KMS-11 (cell line): ENCODE data around the gene SMCO2.

Experiments used
- H2AFZ ChIP-seq: fragments of 200-600 bp; sonication (generic); 2 replicates; pipeline ENCODE4 v1.6.1; 2016; ENCODE audit warnings: antibody characterized with exemption, mixed run types, low read depth
- H3K27ac ChIP-seq: fragments of 200-600 bp; sonication (generic); 2 replicates; pipeline ENCODE4 v1.6.1; 2016; ENCODE audit warnings: mild to moderate bottlenecking, mixed run types
- H3K27me3 ChIP-seq: fragments of 200-600 bp; sonication (generic); 2 replicates; pipeline ENCODE4 v1.6.1; 2017; ENCODE audit warnings: mild to moderate bottlenecking, low read depth, mixed run types, moderate library complexity; ENCODE audit not compliant: insufficient read depth
- H3K36me3 ChIP-seq: fragments of 200-600 bp; sonication (generic); 2 replicates; pipeline ENCODE4 v1.6.1; 2017; ENCODE audit warnings: mild to moderate bottlenecking, mixed run types; ENCODE audit not compliant: insufficient read depth
- H3K4me1 ChIP-seq: fragments of 200-600 bp; sonication (generic); 2 replicates; pipeline ENCODE4 v1.6.1; 2016; ENCODE audit warnings: mild to moderate bottlenecking, low read depth, mixed run types; ENCODE audit not compliant: poor library complexity, severe bottlenecking
- H3K4me2 ChIP-seq: fragments of 200-600 bp; sonication (generic); 2 replicates; pipeline ENCODE4 v1.7.0; 2016; ENCODE audit warnings: mild to moderate bottlenecking, mixed run types
- H3K4me3 ChIP-seq: fragments of 200-600 bp; sonication (generic); IDR thresholded peaks from 2 replicates; pipeline ENCODE4 v1.6.1; 2017; ENCODE audit warnings: low read depth, low read length, mixed read lengths; ENCODE audit not compliant: insufficient read depth
- H3K79me2 ChIP-seq: fragments of 200-600 bp; sonication (generic); 2 replicates; pipeline ENCODE4 v1.6.1; 2016; ENCODE audit warnings: low read depth, mixed run types; ENCODE audit not compliant: insufficient read depth
- H3K9ac ChIP-seq: fragments of 200-600 bp; sonication (generic); 2 replicates; pipeline ENCODE4 v1.6.1; 2016; ENCODE audit warnings: mild to moderate bottlenecking, mixed run types
- H4K20me1 ChIP-seq: fragments of 200-600 bp; sonication (generic); 2 replicates; pipeline ENCODE4 v1.6.1; 2016; ENCODE audit warnings: mild to moderate bottlenecking, mixed run types; ENCODE audit not compliant: insufficient read depth
- CTCF ChIP-seq: fragments of 200-600 bp; sonication (generic); conservative IDR thresholded peaks from 2 replicates; pipeline ENCODE4 v1.6.1; 2017; ENCODE audit warnings: low read depth, mild to moderate bottlenecking, antibody characterized with exemption, low read length, moderate library complexity, mixed read lengths

Gene SMCO2

DNA sequence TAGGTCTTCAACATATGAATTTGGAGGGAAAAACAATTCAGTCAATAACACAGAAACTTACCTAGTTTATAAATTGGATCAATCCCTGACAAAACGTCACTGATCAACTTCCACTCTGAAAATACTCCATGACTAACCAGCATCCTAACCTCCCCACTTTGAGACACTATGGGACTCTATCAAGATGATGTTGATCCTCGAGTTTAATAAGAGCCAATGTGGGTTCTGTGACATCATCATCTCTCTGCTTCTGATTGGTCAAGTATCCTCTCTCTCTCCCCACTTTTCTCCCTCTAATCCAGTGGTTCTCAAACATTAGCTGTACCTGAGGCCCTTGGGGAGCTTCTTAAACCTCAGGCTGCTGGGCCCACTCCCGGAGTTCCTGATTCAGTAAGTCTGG lies at the start of gene SMCO2:
TSS of gene SMCO2 (plus strand) at position 301 of the 400 bp plus-strand sequence. CDS start 23,896 bp downstream, outside the sequence.
- no peak within 1 kb of the TSS for H3K9ac ChIP-seq
- H3K4me3 ChIP-seq = no peak within 1 kb of the TSS
- H2AFZ ChIP-seq = no peak within 1 kb of the TSS
- H3K4me2 ChIP-seq = no peak within 1 kb of the TSS
- no peaks in the 10 kb centered on the region for H3K27me3 ChIP-seq
- no peaks in the 10 kb centered on the region for H3K36me3 ChIP-seq
- no peak for TF ChIP-seq CTCF
- no peaks in the 10 kb centered on the region for H4K20me1 ChIP-seq
- H3K79me2 ChIP-seq = no peaks in the 10 kb centered on the region
- H3K27ac ChIP-seq = no peak within 1 kb of the TSS
- H3K4me1 ChIP-seq = no peaks in the 10 kb centered on the region

DNA sequence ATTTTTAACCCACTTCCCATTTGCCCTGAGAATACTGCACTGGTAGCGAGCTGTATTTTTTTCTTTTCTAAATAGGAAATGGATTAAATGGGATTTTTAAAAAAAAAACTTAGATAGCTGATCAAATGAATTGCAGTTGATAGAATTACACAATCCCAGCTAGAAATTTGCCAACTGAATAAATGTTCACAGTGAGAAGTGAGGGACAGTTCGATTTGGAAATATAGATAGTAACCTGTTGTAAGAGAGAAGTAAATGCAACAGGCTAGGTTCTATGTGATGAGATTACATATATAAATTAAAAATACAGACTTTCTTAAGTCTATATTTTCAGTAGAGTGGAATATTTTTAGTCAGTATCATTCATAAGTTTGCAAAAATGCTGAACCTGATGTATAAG lies 48.1 kb upstream of the SMCO2 start:
- H3K27me3 ChIP-seq = no peaks in the 10 kb centered on the region
- H3K36me3 ChIP-seq = no peaks in the 10 kb centered on the region
- TF ChIP-seq CTCF = no peak
- H2AFZ ChIP-seq = no peak overlapping the region
- no peaks in the 10 kb centered on the region for H3K79me2 ChIP-seq
- no peak overlapping the region for H3K4me2 ChIP-seq
- no peak overlapping the region for H3K4me3 ChIP-seq
- no peaks in the 10 kb centered on the region for H3K4me1 ChIP-seq
- no peak overlapping the region for H3K27ac ChIP-seq
- no peaks in the 10 kb centered on the region for H4K20me1 ChIP-seq
- no peak overlapping the region for H3K9ac ChIP-seq

DNA sequence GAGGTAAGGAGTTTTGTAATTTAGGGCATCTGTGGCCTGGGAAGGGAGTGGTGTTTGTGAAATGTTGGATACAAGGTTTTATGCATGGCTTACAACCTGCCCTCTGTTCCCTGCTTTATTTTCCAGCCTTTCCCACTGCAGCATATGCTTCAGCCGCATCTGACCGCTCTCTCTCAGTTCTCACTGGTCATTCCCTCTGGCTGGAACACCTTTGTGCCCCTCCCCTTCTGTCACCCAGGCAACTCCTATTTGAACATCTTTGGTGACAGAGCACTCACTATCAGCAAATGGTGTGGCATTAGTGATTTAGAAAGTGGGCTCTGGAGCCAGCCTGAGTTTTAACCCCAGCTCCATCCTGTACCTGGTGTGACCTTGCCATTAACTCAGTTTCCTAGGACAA lies 47.5 kb upstream of the SMCO2 start:
- Histone ChIP-seq H3K4me3 (no peak overlapping the region), H3K27me3 (no peaks in the 10 kb centered on the region), H3K9ac (no peak overlapping the region), H3K79me2 (no peaks in the 10 kb centered on the region), H3K36me3 (no peaks in the 10 kb centered on the region), H3K27ac (no peak overlapping the region), H3K4me2 (no peak overlapping the region), H2AFZ (no peak overlapping the region), H4K20me1 (no peaks in the 10 kb centered on the region), H3K4me1 (no peaks in the 10 kb centered on the region)
- TF ChIP-seq CTCF = no peak

GRCh38 chr12:27400856-27401354 lies 45.6 kb upstream of the SMCO2 start:
- H3K27me3 ChIP-seq = no peaks in the 10 kb centered on the region
- H3K36me3 ChIP-seq = no peaks in the 10 kb centered on the region
- H3K9ac ChIP-seq = no peak overlapping the region
- no peak overlapping the region for H3K27ac ChIP-seq
- H3K4me3 ChIP-seq = no peak overlapping the region
- H2AFZ ChIP-seq = no peak overlapping the region
- no peaks in the 10 kb centered on the region for H3K4me1 ChIP-seq
- H4K20me1 ChIP-seq = no peaks in the 10 kb centered on the region
- no peaks in the 10 kb centered on the region for H3K79me2 ChIP-seq
- no peak for TF ChIP-seq CTCF
- no peak overlapping the region for H3K4me2 ChIP-seq

DNA sequence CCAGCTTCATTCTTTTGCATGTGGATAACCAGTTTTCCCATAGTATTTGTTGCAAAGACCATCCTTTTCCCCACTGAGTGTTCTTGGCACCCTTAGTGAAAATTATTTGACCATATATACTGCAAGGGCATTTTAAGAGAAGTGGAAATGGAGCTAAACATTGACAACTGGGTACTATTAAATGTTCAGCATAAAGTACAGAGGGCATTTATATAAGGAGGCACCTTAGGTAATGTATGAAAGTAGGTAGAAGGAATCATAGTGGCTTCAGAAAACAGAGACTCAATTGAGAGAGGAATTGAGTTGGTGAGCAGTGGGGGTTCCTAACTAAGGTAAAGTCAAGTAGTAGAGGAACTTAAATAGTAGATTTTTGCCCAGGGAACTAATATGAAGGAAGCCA lies 34.5 kb upstream of the SMCO2 start:
- no peak overlapping the region for H3K4me3 ChIP-seq

More for the DNA sequence above, 34.5 kb upstream of the SMCO2 start:
- Histone ChIP-seq H3K9ac (no peak overlapping the region), H3K4me2 (no peak overlapping the region), H2AFZ (no peak overlapping the region), H3K79me2 (no peaks in the 10 kb centered on the region), H4K20me1 (no peaks in the 10 kb centered on the region), H3K27me3 (no peaks in the 10 kb centered on the region), H3K27ac (no peak overlapping the region), H3K36me3 (no peaks in the 10 kb centered on the region), H3K4me1 (no peaks in the 10 kb centered on the region)
- TF ChIP-seq CTCF = no peak
